Naive thymus-derived CD4-positive, alpha-beta T cell (primary cell): Measurements from ENCODE around the gene USP33. TPM values are rescaled to one million over a fixed set of nuclear protein-coding genes. Genes with fewer than 3 reads are reported as not detected.
"Not testable (repeated sequence)": the region's sequence is repeated elsewhere in the genome, so short reads cannot be mapped to it uniquely, and the experiment has no call there.

Experiments
- ATAC-seq: fragments of 150-1000 bp; cut with Tn5 transposase; 2 replicates; pipeline ENCODE4 v1.10.0; 2021; ENCODE audit warnings: mild to moderate bottlenecking, moderate library complexity
- CTCF ChIA-PET: fragments of 350-600 bp; sonication (Branson Sonifier 250); formaldehyde crosslinking; loops from one replicate; lab custom pipeline; 2021; ENCODE audit warnings: antibody characterized with exemption; lab: Charles Lee
- POLR2A ChIA-PET: fragments of 350-600 bp; sonication (Branson Sonifier 250); formaldehyde crosslinking; loops from one replicate; lab custom pipeline; 2021; ENCODE audit warnings: antibody characterized with exemption, inconsistent platforms; lab: Charles Lee
- DNase-seq, 9 donors: peaks; one replicate each; pipeline versions ENCODE4 v3.0.0 to v3.0.0-alpha.2; 2020 to 2022; ENCODE audit warnings: mixed read lengths in 1 of 9
- H3K27ac ChIP-seq: one replicate; pipeline ENCODE4 v1.7.0; 2013; ENCODE audit warnings: mild to moderate bottlenecking, low read depth, low read length, moderate library complexity
- H3K27me3 ChIP-seq, 2 donors: one replicate each; pipeline ENCODE4 v1.7.0; 2013; ENCODE audit warnings: low read length in 2 of 2, mild to moderate bottlenecking in 2 of 2, moderate library complexity in 2 of 2; ENCODE audit not compliant: control insufficient read depth in 2 of 2, insufficient read depth in 2 of 2
- H3K36me3 ChIP-seq, 3 experiments: 1 replicate in 2 of 3; 2 replicates in 1 of 3; pipeline ENCODE4 v1.7.0; 2013; ENCODE audit warnings: low read length in 3 of 3, mild to moderate bottlenecking in 3 of 3, moderate library complexity in 1 of 3; ENCODE audit not compliant: insufficient read depth in 3 of 3, control insufficient read depth in 2 of 3
- H3K4me1 ChIP-seq, 2 donors: one replicate each; pipeline ENCODE4 v1.7.0; 2013; ENCODE audit warnings: low read length in 2 of 2, mild to moderate bottlenecking in 2 of 2, moderate library complexity in 1 of 2; ENCODE audit not compliant: control insufficient read depth in 2 of 2, insufficient read depth in 2 of 2
- H3K4me3 ChIP-seq: 2 replicates; pipeline ENCODE4 v1.7.0; 2013; ENCODE audit warnings: mild to moderate bottlenecking, low read length
- H3K9me3 ChIP-seq, 3 experiments: 1 replicate in 2 of 3; 2 replicates in 1 of 3; pipeline ENCODE4 v1.7.0; 2013; ENCODE audit warnings: low read length in 3 of 3; ENCODE audit not compliant: control insufficient read depth in 2 of 3
- H3K27ac Mint-ChIP-seq, 9 donors: one replicate each; pipeline ENCODE4 v1.8.0; 2020 to 2022; ENCODE audit warnings: mixed read lengths in 9 of 9, mild to moderate bottlenecking in 8 of 9, moderate library complexity in 5 of 9, inconsistent platforms in 2 of 9
- H3K27me3 Mint-ChIP-seq, 5 donors: one replicate each; pipeline ENCODE4 v1.8.0; 2021 to 2022; ENCODE audit warnings: mixed read lengths in 5 of 5, mild to moderate bottlenecking in 1 of 5
- H3K36me3 Mint-ChIP-seq, 5 donors: one replicate each; pipeline ENCODE4 v1.8.0; 2020 to 2022; ENCODE audit warnings: mixed read lengths in 5 of 5, mild to moderate bottlenecking in 3 of 5, inconsistent platforms in 1 of 5
- H3K4me1 Mint-ChIP-seq, 7 donors: one replicate each; pipeline ENCODE4 v1.8.0; 2020 to 2022; ENCODE audit warnings: mixed read lengths in 7 of 7, mild to moderate bottlenecking in 3 of 7, inconsistent platforms in 1 of 7
- H3K4me3 Mint-ChIP-seq, 10 donors: one replicate each; pipeline ENCODE4 v1.8.0; 2020 to 2022; ENCODE audit warnings: mild to moderate bottlenecking in 10 of 10, mixed read lengths in 10 of 10, moderate library complexity in 6 of 10, inconsistent platforms in 2 of 10
- H3K9me3 Mint-ChIP-seq, 11 donors: one replicate each; pipeline ENCODE4 v1.8.0; 2020 to 2022; ENCODE audit warnings: mixed read lengths in 11 of 11, mild to moderate bottlenecking in 4 of 11, inconsistent platforms in 1 of 11, moderate library complexity in 1 of 11
- intact Hi-C, 2 donors: fragments of 100-400 bp; cut with micrococcal nuclease; formaldehyde crosslinking; loops; one replicate each; pipeline ENCODE4 v1.15.1; 2023
- polyA plus RNA-seq, 2 donors: library from polyadenylated mRNA; unstranded; fragments of 300-500 nt; fragmentation: Illumina TruSeq; gene quantifications; one replicate each; pipeline ENCODE4 v1.2.3, GENCODE V29; 2021
- total RNA-seq, 6 experiments: library from RNA in 5 of 6; stranded (reverse) in 5 of 6; gene quantifications; 1 replicate in 5 of 6; 2 replicates in 1 of 6; pipeline ENCODE4 v1.2.3 and lab custom pipeline; 2021 to 2026

Gene USP33
- total and polyA plus RNA-seq, 7 experiments from 2014 or later: 42.0 to 101 (median 71.5) TPM

GRCh38 chr1:77658271-77658670, 101.4 kb downstream of the USP33 start:
- Mint-ChIP-seq H3K9me3 (peaks cover 0 to 5% (median 4%) of the 10 kb centered on the region in 11 donors), H3K36me3 (peaks cover 0 to 32% (median 22%) of the 10 kb centered on the region in 5 donors), H3K4me3 (no peak overlapping the region), H3K4me1 (peaks cover 5 to 53% (median 49%) of the 10 kb centered on the region in 7 donors), H3K27me3 (no peaks in the 10 kb centered on the region), H3K27ac (no peak overlapping the region)
- DNase-seq (no peak), ATAC-seq (no peak)
- Histone ChIP-seq H3K9me3 (no peaks in the 10 kb centered on the region), H3K36me3 (peaks cover 0 to 2% (median 0%) of the 10 kb centered on the region in 3 experiments), H3K27ac (no peak overlapping the region), H3K4me3 (no peak overlapping the region), H3K4me1 (no peaks in the 10 kb centered on the region), H3K27me3 (no peaks in the 10 kb centered on the region)
- POLR2A ChIA-PET: interaction anchor here (0.6 kb wide), 1 partner anchor 13 kb away, joined by 3 read pairs; no protein-coding TSS in a partner anchor
- CTCF ChIA-PET: no interaction called here
- intact Hi-C loops: no loop called here

GRCh38 chr1:77655431-77655974, 104.1 kb downstream of the USP33 start:
- no peak for DNase-seq
- no peaks in the 10 kb centered on the region for H3K27me3 ChIP-seq
- intact Hi-C loops: no loop called here
- Mint-ChIP-seq H3K9me3 (peaks cover 0 to 32% (median 17%) of the 10 kb centered on the region in 11 donors), H3K27me3 (no peaks in the 10 kb centered on the region), H3K36me3 (peaks cover 4 to 52% (median 45%) of the 10 kb centered on the region in 5 donors), H3K4me3 (peak overlapping the region in 2 of 10 donors; percentile 12 to 26), H3K27ac (peak overlapping the region in 7 of 9 donors; percentile 6 to 57 (median 24)), H3K4me1 (peaks cover 14 to 62% (median 46%) of the 10 kb centered on the region in 7 donors)
- H3K4me1 ChIP-seq: no peaks in the 10 kb centered on the region
- H3K4me3 ChIP-seq: no peak overlapping the region
- peaks cover 0 to 9% (median 4%) of the 10 kb centered on the region in 3 experiments for H3K9me3 ChIP-seq
- no peak for ATAC-seq
- ChIA-PET CTCF (no interaction called here), POLR2A (no interaction called here)
- peaks cover 0 to 13% (median 0%) of the 10 kb centered on the region in 3 experiments for H3K36me3 ChIP-seq
- no peak overlapping the region for H3K27ac ChIP-seq

- peaks cover 4 to 56% (median 31%) of the 10 kb centered on the region in 11 donors for H3K9me3 Mint-ChIP-seq
- intact Hi-C loops: loop anchor here in 1 of 2 donors (2.0 kb wide), 1 partner anchor 14 kb away; no protein-coding TSS in a partner anchor
- ChIA-PET POLR2A (no interaction called here), CTCF (no interaction called here)
- peak overlapping the region in 8 of 9 donors; percentile 20 to 77 (median 64) for H3K27ac Mint-ChIP-seq
- peaks cover 0 to 13% (median 0%) of the 10 kb centered on the region in 3 experiments for H3K36me3 ChIP-seq
- no peak overlapping the region for H3K4me3 ChIP-seq
- H3K9me3 ChIP-seq: peaks cover 0 to 9% (median 4%) of the 10 kb centered on the region in 3 experiments
- H3K4me3 Mint-ChIP-seq: peak overlapping the region in 3 of 10 donors; percentile 12 to 68 (median 38)
- no peak overlapping the region for H3K27ac ChIP-seq
- H3K27me3 ChIP-seq: no peaks in the 10 kb centered on the region
- DNase-seq (no peak), ATAC-seq (no peak)
- no peaks in the 10 kb centered on the region for H3K27me3 Mint-ChIP-seq
- H3K36me3 Mint-ChIP-seq: peaks cover 18 to 63% (median 53%) of the 10 kb centered on the region in 5 donors
- H3K4me1 ChIP-seq: no peaks in the 10 kb centered on the region
- peaks cover 6 to 56% (median 37%) of the 10 kb centered on the region in 7 donors for H3K4me1 Mint-ChIP-seq
Measured at GRCh38 chr1:77652970-77653516, 106.6 kb downstream of the USP33 start.

- no peaks in the 10 kb centered on the region for H3K4me1 ChIP-seq
- peaks cover 0 to 9% (median 4%) of the 10 kb centered on the region in 3 experiments for H3K9me3 ChIP-seq
- Mint-ChIP-seq H3K36me3 (peaks cover 18 to 63% (median 51%) of the 10 kb centered on the region in 5 donors), H3K4me3 (peak overlapping the region in 2 of 10 donors; percentile 11 to 38), H3K9me3 (peaks cover 4 to 56% (median 31%) of the 10 kb centered on the region in 11 donors), H3K27me3 (no peaks in the 10 kb centered on the region), H3K4me1 (peaks cover 6 to 54% (median 34%) of the 10 kb centered on the region in 7 donors), H3K27ac (peak overlapping the region in 3 of 9 donors; percentile 20 to 64 (median 43))
- no peaks in the 10 kb centered on the region for H3K27me3 ChIP-seq
- POLR2A ChIA-PET: interaction anchor here (0.6 kb wide), 1 partner anchor 10 kb away, joined by 4 read pairs; no protein-coding TSS in a partner anchor
- ATAC-seq (no peak), DNase-seq (no peak)
- H3K4me3 ChIP-seq: no peak overlapping the region
- peaks cover 0 to 13% (median 0%) of the 10 kb centered on the region in 3 experiments for H3K36me3 ChIP-seq
- intact Hi-C loops: loop anchor here in 1 of 2 donors (2.0 kb wide), 1 partner anchor 13 kb away; no protein-coding TSS in a partner anchor
- no peak overlapping the region for H3K27ac ChIP-seq
- CTCF ChIA-PET: no interaction called here
Measured at GRCh38 chr1:77652268-77652667, 107.4 kb downstream of the USP33 start.

- Histone ChIP-seq H3K27me3 (no peaks in the 10 kb centered on the region), H3K27ac (no peak overlapping the region), H3K4me3 (no peak overlapping the region), H3K36me3 (peaks cover 0 to 28% (median 0%) of the 10 kb centered on the region in 3 experiments), H3K9me3 (peaks cover 0 to 9% (median 4%) of the 10 kb centered on the region in 3 experiments), H3K4me1 (no peaks in the 10 kb centered on the region)
- CTCF ChIA-PET: no interaction called here
- Mint-ChIP-seq H3K27me3 (no peaks in the 10 kb centered on the region), H3K4me3 (no peak overlapping the region), H3K4me1 (peaks cover 13 to 51% (median 37%) of the 10 kb centered on the region in 7 donors), H3K27ac (no peak overlapping the region), H3K36me3 (peaks cover 23 to 70% (median 57%) of the 10 kb centered on the region in 5 donors), H3K9me3 (peaks cover 4 to 61% (median 27%) of the 10 kb centered on the region in 11 donors)
- POLR2A ChIA-PET: interaction anchor here (1.1 kb wide), 1 partner anchor 10 kb away, joined by 3 read pairs; no protein-coding TSS in a partner anchor
- ATAC-seq (no peak), DNase-seq (no peak)
- intact Hi-C loops: no loop called here
Measured at GRCh38 chr1:77649127-77649526, 110.5 kb downstream of the USP33 start.

- H3K36me3 ChIP-seq: peaks cover 0 to 20% (median 0%) of the 10 kb centered on the region in 3 experiments
- H3K27me3 Mint-ChIP-seq, H3K4me1 ChIP-seq, intact Hi-C loops, DNase-seq, H3K27ac ChIP-seq, ATAC-seq, CTCF ChIA-PET, H3K9me3 ChIP-seq, POLR2A ChIA-PET, H3K4me3 ChIP-seq, H3K27me3 ChIP-seq, H3K27ac Mint-ChIP-seq: not testable (repeated sequence)
- Mint-ChIP-seq H3K4me1 (peaks cover 5 to 52% (median 36%) of the 10 kb centered on the region in 7 donors), H3K36me3 (peaks cover 20 to 52% (median 42%) of the 10 kb centered on the region in 5 donors), H3K4me3 (peak overlapping the region in 1 of 10 donors; percentile 21), H3K9me3 (peaks cover 4 to 39% (median 20%) of the 10 kb centered on the region in 11 donors)
Measured at GRCh38 chr1:77646224-77646623, 113.4 kb downstream of the USP33 start.
